Bronchial epithelial cell (primary cell): ENCODE measurements around the gene TAPT1. TPM values are rescaled to one million over a fixed set of nuclear protein-coding genes. Genes with fewer than 3 reads are reported as not detected.

Experiments
- DNase-seq: peaks from one replicate; pipeline ENCODE4 v3.0.0-alpha.2; 2010; ENCODE audit warnings: low read depth
- FAIRE-seq: peaks from 2 replicates; lab custom pipeline; 2011; peaks lifted over from hg19 to GRCh38; lab: Jason Lieb, UNC
- H3K27me3 ChIP-seq: 2 replicates; pipeline ENCODE4 v1.5.1; 2011; ENCODE audit warnings: low read length; ENCODE audit not compliant: control insufficient read depth, insufficient read depth
- H3K36me3 ChIP-seq: 2 replicates; pipeline ENCODE4 v1.5.1; 2011; ENCODE audit warnings: low read length; ENCODE audit not compliant: control insufficient read depth, insufficient read depth
- H3K4me3 ChIP-seq: 2 replicates; pipeline ENCODE4 v1.5.1; 2011; ENCODE audit warnings: mild to moderate bottlenecking, low read depth, low read length, control low read depth
- CTCF ChIP-seq: IDR thresholded peaks from 2 replicates; pipeline ENCODE4 v1.5.1; 2011; ENCODE audit warnings: mild to moderate bottlenecking, moderate library complexity, low read length, control low read depth, inconsistent platforms; ENCODE audit not compliant: insufficient read depth, severe bottlenecking
- total RNA-seq: library from RNA; depleted of rRNA; stranded (reverse); fragments of >200 nt; gene quantifications from 2 replicates; pipeline ENCODE4 v1.2.1, GENCODE V29; 2014

Gene TAPT1
- total RNA-seq, 1 donor from 2014 or later, result 15.0 TPM

DNA sequence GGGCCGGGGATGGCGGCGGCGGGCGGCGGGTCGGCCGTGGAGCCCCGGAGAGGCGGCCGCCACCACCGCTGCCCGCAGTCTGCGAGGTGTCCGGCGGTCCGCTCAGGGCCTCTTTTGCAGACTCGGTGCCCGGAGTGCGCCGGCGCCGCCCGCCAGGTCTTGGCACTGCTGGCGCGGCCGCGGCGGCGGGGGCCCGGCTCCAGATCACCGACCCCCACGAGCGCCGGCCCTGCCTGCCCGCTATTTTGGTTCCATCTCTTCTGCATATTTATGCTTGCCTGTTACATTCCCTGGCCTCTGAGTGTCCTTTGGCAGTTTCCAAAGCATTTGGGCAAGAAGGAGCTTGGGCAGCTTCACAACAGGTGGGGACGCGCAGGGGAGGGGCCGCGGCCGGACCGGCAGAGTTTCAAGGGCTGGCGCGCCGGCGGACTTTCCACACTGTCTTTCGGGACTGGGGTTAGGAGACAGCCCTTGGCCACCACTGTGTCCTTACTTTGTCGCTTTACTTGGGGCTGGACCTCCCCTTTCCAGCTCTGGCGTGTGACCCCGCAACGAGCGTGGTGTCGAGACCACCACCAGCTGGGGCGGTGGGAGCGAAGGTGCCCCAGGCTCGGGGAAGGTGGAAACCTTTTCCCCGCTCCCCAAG lies 668 bp upstream of the TAPT1 start:
- Histone ChIP-seq H3K27me3 (no peaks in the 10 kb centered on the region), H3K4me3 (peak overlapping the region; percentile 64), H3K36me3 (no peaks in the 10 kb centered on the region)
- FAIRE-seq (no peak), DNase-seq (no peak)
- TF ChIP-seq CTCF, result no peak

- Histone ChIP-seq H3K36me3 (no peaks in the 10 kb centered on the region), H3K4me3 (peak overlapping the region; percentile 64), H3K27me3 (no peaks in the 10 kb centered on the region)
- TF ChIP-seq CTCF, result no peak
- FAIRE-seq (no peak), DNase-seq (peak; percentile 36)
These were observed 956 bp downstream of the TAPT1 start for GRCh38 chr4:16225167-16225862.

DNA sequence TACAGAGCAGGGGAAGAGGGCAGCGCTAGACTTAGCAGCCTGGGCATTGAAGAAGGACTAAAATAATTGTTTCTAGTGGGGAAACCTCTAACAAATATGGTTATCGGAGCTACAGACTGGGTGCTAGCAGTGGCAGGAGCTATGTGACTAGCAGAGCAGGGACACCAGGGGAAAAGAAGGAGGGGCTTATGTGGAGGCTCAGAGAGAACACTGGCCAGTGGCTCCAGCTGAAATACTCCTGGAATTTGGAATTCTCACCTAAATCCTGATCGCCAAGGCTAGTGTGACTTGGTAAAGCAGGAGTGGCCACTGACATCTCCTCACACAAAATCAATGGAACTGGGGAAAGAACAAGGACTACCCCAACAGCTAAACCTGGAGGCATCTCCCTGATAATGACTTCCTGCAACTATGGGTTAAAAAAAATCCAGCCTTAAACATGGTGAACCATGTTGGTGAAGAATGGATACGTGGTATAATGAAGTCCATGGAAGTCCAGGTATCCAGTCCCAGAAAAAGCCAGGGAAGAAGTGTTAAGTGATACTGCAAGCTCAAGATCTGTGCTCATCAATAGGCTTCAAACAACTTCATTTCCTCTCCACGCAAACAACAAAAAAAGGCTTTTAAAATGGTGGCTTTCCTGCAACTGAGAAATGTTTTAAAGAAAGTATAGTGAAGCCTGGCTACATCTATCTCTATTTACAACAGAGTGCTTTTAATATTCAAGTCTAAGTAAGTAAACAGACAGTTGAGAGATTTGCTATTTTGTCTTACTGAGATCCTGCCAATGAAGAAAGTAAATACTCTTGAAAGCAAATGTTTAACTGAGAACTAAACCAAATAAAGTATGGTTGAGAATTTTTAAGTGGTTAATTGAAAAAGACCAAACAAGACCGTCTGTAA lies 1.8 kb downstream of the TAPT1 start:
- no peaks in the 10 kb centered on the region for H3K36me3 ChIP-seq
- no peak for DNase-seq
- no peak for TF ChIP-seq CTCF
- H3K4me3 ChIP-seq, result peak overlapping the region; percentile 64
- FAIRE-seq, result no peak
- no peaks in the 10 kb centered on the region for H3K27me3 ChIP-seq

DNA sequence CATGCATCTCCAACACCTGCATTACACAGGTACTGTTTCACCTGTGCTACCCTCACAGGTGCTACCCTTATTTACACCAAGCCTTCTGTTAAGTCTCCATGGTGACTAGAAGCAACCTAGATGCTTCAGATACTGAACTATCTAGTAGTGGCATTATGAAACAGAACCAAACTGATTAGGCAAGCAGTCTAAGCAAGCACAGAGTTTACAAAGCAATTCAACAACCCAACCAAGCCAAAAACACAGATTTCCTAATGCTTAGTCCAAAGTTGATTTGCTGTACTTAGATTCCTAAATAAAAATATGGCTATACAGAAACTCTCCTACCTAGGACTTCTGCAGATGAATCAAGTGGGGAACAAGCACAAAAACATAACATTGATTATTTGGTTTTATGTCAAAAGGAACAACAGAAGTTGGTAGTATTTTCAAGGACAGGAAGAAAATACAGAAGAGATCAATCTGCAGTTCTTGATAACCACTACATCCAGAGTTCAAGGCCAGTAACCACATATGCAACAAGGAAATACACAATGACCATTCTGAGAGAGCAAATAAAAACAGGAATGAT lies 3.2 kb downstream of the TAPT1 start:
- no peak for FAIRE-seq

GRCh38 chr4:16218950-16219349 lies 7.3 kb downstream of the TAPT1 start:
- Histone ChIP-seq H3K27me3 (no peaks in the 10 kb centered on the region), H3K4me3 (no peak overlapping the region), H3K36me3 (peaks cover 2% of the 10 kb centered on the region)
- no peak for FAIRE-seq
- no peak for DNase-seq
- no peak for TF ChIP-seq CTCF

More for the DNA sequence above, 3.2 kb downstream of the TAPT1 start:
- TF ChIP-seq CTCF, result no peak
- Histone ChIP-seq H3K4me3 (no peak overlapping the region), H3K36me3 (no peaks in the 10 kb centered on the region), H3K27me3 (no peaks in the 10 kb centered on the region)
- no peak for DNase-seq
